B cell (primary cell): Measurements from ENCODE around the gene BRD4.

Experiments used
- CTCF ChIP-seq: fragments of 200-600 bp; IDR thresholded peaks from one replicate; pipeline ENCODE4 v1.8.0; 2022; ENCODE audit warnings: antibody characterized with exemption, mild to moderate bottlenecking
- EZH2 ChIP-seq: IDR thresholded peaks from 2 replicates; pipeline ENCODE4 v1.6.1; 2012; ENCODE audit warnings: borderline replicate concordance, low read depth, mild to moderate bottlenecking, moderate library complexity, low read length; ENCODE audit not compliant: insufficient read depth, poor library complexity, severe bottlenecking

DNA sequence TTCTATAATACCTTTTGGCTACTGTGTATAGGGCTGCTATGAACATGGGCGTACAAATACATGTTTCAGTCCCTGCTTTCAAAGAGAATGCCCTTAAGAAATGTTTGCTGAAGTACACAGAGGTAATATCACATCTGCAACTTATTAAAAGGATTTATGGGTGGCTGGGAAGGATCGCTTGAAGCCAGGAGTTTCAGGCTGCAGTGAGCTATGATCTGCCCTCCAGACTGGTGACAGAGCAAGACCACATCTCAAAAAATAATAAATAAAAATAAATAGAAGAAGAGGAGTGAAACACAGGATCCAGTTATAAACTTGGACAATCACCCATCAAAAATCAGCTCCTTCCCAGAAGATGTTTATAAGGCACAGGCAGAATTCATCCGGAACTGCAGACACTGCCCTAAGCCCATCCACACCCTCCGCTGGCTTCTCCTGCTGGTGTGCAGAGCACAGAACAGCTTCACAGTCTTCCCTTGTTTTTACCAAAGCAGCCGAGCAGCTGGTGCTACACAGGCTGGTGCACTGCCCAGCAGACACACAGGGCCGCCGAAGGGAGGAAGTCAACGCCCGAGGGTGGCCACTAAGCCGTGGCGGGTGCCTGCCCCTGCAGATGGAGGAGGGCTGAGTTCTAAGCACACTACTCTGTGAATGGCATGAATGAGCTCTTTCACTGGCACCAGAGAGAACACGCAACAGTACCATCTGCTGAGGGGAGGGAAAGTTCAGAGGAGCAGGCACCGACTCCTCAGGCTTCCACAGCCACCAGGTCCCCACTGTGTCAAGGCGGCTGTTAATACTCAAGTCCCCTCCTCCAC is 44.0 kb downstream of the BRD4 start:
- TF ChIP-seq CTCF (no peak), EZH2 (no peak)
